Neuronal stem cell (in vitro differentiated cells): Measurements from ENCODE around the gene LRFN3.

Experiments
- DNase-seq: peaks from one replicate; pipeline ENCODE4 v3.0.0-alpha.2; 2013; ENCODE audit warnings: low spot score
- H2AFZ ChIP-seq: one replicate; pipeline ENCODE4 v1.6.1; 2013; ENCODE audit warnings: mild to moderate bottlenecking, low read length, inconsistent platforms
- H2AK5ac ChIP-seq: 2 replicates; pipeline ENCODE4 v1.6.1; 2013; ENCODE audit warnings: low read depth, mild to moderate bottlenecking, inconsistent platforms, low read length, moderate library complexity, mixed read lengths
- H2BK120ac ChIP-seq: 2 replicates; pipeline ENCODE4 v1.6.1; 2013; ENCODE audit warnings: low read depth, mild to moderate bottlenecking, inconsistent platforms, low read length, moderate library complexity, mixed read lengths
- H2BK12ac ChIP-seq: one replicate; pipeline ENCODE4 v1.6.1; 2013; ENCODE audit warnings: low read length, inconsistent platforms
- H2BK15ac ChIP-seq: 2 replicates; pipeline ENCODE4 v1.6.1; 2013; ENCODE audit warnings: mild to moderate bottlenecking, low read length, inconsistent platforms, mixed read lengths
- H2BK5ac ChIP-seq: one replicate; pipeline ENCODE4 v1.6.1; 2013; ENCODE audit warnings: inconsistent platforms, mild to moderate bottlenecking, low read length, moderate library complexity
- H3K14ac ChIP-seq: one replicate; pipeline ENCODE4 v1.6.1; 2013; ENCODE audit warnings: low read length, inconsistent platforms
- H3K18ac ChIP-seq: 2 replicates; pipeline ENCODE4 v1.6.1; 2013; ENCODE audit warnings: low read length, inconsistent platforms
- H3K23ac ChIP-seq: 2 replicates; pipeline ENCODE4 v1.6.1; 2013; ENCODE audit warnings: low read depth, mild to moderate bottlenecking, mixed read lengths, low read length, inconsistent platforms; ENCODE audit not compliant: poor library complexity
- H3K27ac ChIP-seq: replicated peaks from 3 replicates; pipeline ENCODE4 v1.5.1; 2013; ENCODE audit warnings: low read length, inconsistent platforms
- H3K27me3 ChIP-seq, 3 experiments: 2 replicates each; pipeline ENCODE4 v1.6.1; 2013; ENCODE audit warnings: low read length in 3 of 3, mild to moderate bottlenecking in 2 of 3, inconsistent platforms in 1 of 3, low read depth in 1 of 3, mixed read lengths in 1 of 3, moderate library complexity in 1 of 3; ENCODE audit not compliant: control insufficient read depth in 3 of 3, insufficient read depth in 3 of 3
- H3K36me3 ChIP-seq, 2 donors: replicated peaks in 1 of 2; 2 replicates each; pipeline ENCODE4 v1.6.1; 2013; ENCODE audit warnings: low read length in 2 of 2; ENCODE audit not compliant: control insufficient read depth in 2 of 2, insufficient read depth in 2 of 2
- H3K4ac ChIP-seq: 2 replicates; pipeline ENCODE4 v1.6.1; 2013; ENCODE audit warnings: inconsistent platforms, mild to moderate bottlenecking, low read length, moderate library complexity
- H3K4me1 ChIP-seq, 2 donors: 1 replicate in 1 of 2; 2 replicates in 1 of 2; pipeline ENCODE4 v1.6.1; 2013; ENCODE audit warnings: low read length in 2 of 2, low read depth in 1 of 2; ENCODE audit not compliant: control insufficient read depth in 2 of 2, insufficient read depth in 1 of 2
- H3K4me2 ChIP-seq: one replicate; pipeline ENCODE4 v1.6.1; 2013; ENCODE audit warnings: mild to moderate bottlenecking, low read length, inconsistent platforms; ENCODE audit not compliant: insufficient read depth, poor library complexity, severe bottlenecking
- H3K4me3 ChIP-seq, 2 donors: 2 replicates each; pipeline ENCODE4 v1.5.1; 2013; ENCODE audit warnings: low read length in 2 of 2, mild to moderate bottlenecking in 2 of 2, inconsistent platforms in 1 of 2, moderate library complexity in 1 of 2
- H3K79me1 ChIP-seq: one replicate; pipeline ENCODE4 v1.6.1; 2013; ENCODE audit warnings: low read depth, mild to moderate bottlenecking, inconsistent platforms, low read length, moderate library complexity
- H3K9ac ChIP-seq: one replicate; pipeline ENCODE4 v1.6.1; 2013; ENCODE audit warnings: mild to moderate bottlenecking, low read depth, low read length, inconsistent platforms; ENCODE audit not compliant: poor library complexity
- H3K9me3 ChIP-seq, 2 donors: replicated peaks in 1 of 2; 2 replicates each; pipeline versions ENCODE3 to v1.6.1; 2013; ENCODE audit warnings: low read length in 2 of 2, mild to moderate bottlenecking in 2 of 2, inconsistent platforms in 1 of 2, low read depth in 1 of 2, mixed read lengths in 1 of 2, moderate library complexity in 1 of 2; ENCODE audit not compliant: control insufficient read depth in 2 of 2, insufficient read depth in 1 of 2
- H4K8ac ChIP-seq: one replicate; pipeline ENCODE4 v1.6.1; 2013; ENCODE audit warnings: low read depth, mild to moderate bottlenecking, inconsistent platforms, low read length, moderate library complexity
- H4K91ac ChIP-seq: one replicate; pipeline ENCODE4 v1.6.1; 2013; ENCODE audit warnings: low read length, low read depth, mild to moderate bottlenecking, inconsistent platforms; ENCODE audit not compliant: poor library complexity
- WGBS, 2 donors: extraction: QIAGEN DNeasy Blood & Tissue Kit; methylation state at CpG; one replicate each; pipeline ENCODE4 v1.1.7; 2013; ENCODE audit warnings: missing lambda C conversion rate in 2 of 2, mixed read lengths in 1 of 2; ENCODE audit not compliant: insufficient read length in 2 of 2, insufficient replicate concordance in 1 of 2; ENCODE audit errors: extremely low coverage in 2 of 2; 5-methylcytosine and 5-hydroxymethylcytosine counted together

LRFN3 gene

DNA sequence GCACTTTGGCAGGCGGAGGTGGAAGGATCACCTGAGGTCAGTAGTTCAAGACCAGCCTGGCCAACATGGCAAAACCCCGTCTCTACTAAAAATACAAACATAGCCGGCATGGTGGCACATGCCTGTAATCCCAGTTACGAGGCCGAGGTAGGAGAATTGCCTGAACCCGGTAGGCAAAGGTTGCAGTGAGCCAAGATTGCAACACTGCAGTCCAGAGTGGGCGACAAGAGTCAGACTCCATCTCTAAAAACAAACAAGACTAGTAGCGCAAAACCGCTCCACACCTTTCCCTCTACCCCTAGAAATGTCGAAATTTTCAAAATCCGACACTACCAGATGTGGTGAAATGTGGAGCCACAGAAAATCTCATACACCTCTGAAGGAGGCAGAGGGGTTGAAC, 16.9 kb upstream of the LRFN3 start:
- H4K8ac ChIP-seq: no peak overlapping the region
- H2BK15ac ChIP-seq: no peak overlapping the region
- H3K36me3 ChIP-seq: no peaks in the 10 kb centered on the region
- no peak overlapping the region for H3K23ac ChIP-seq
- H3K9ac ChIP-seq: no peak overlapping the region
- no peak overlapping the region for H3K4ac ChIP-seq
- no peak overlapping the region for H2AFZ ChIP-seq
- no peak overlapping the region for H3K18ac ChIP-seq
- H2AK5ac ChIP-seq: no peak overlapping the region
- H3K27ac ChIP-seq: no peak overlapping the region
- WGBS, 2 donors: no CpG with 5 or more reads among the region's 11 CpGs
- no peak overlapping the region for H2BK12ac ChIP-seq
- H4K91ac ChIP-seq: no peak overlapping the region
- no peak overlapping the region for H2BK5ac ChIP-seq
- no peak for DNase-seq
- H3K9me3 ChIP-seq: peaks cover 0 to 2% of the 10 kb centered on the region in 2 donors
- H3K4me1 ChIP-seq: no peaks in the 10 kb centered on the region
- H3K4me3 ChIP-seq: no peak overlapping the region
- H2BK120ac ChIP-seq: no peak overlapping the region
- peaks cover 0 to 5% (median 1%) of the 10 kb centered on the region in 3 experiments for H3K27me3 ChIP-seq
- H3K4me2 ChIP-seq: no peak overlapping the region
- H3K14ac ChIP-seq: no peak overlapping the region
- H3K79me1 ChIP-seq: no peaks in the 10 kb centered on the region

DNA sequence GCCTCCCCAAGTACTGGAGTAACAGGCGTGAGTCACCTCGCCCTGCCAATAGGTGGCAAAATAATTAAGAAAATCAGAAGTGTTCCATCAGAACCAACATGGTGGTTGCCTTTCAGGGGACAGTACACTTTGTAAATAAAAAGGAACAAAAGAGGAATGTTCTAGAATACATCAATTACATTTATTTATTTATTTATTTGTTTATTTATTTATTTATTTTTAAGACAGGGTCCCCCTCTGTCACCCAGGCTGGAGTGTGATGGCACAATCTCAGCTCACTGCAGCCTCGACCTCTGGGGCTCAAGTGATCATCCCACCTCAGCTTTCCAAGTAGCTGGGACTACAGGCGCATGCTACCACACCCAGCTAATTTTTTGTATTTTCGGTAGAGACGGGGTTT, 15.2 kb upstream of the LRFN3 start:
- H3K4me2 ChIP-seq: no peak overlapping the region
- no peaks in the 10 kb centered on the region for H3K36me3 ChIP-seq
- H2BK120ac ChIP-seq: no peak overlapping the region
- no peak overlapping the region for H4K91ac ChIP-seq
- H3K9ac ChIP-seq: no peak overlapping the region
- no peak overlapping the region for H3K14ac ChIP-seq
- no peak overlapping the region for H3K4ac ChIP-seq
- H2AK5ac ChIP-seq: no peak overlapping the region
- H3K4me1 ChIP-seq: no peaks in the 10 kb centered on the region
- no CpG with 5 or more reads among the region's 6 CpGs for WGBS, 2 donors
- no peak overlapping the region for H3K27ac ChIP-seq
- no peak overlapping the region for H2AFZ ChIP-seq
- peaks cover 0 to 5% (median 1%) of the 10 kb centered on the region in 3 experiments for H3K27me3 ChIP-seq
- H3K9me3 ChIP-seq: peaks cover 0 to 4% of the 10 kb centered on the region in 2 donors
- no peak overlapping the region for H3K23ac ChIP-seq
- H3K18ac ChIP-seq: no peak overlapping the region
- no peak overlapping the region for H3K4me3 ChIP-seq
- no peak overlapping the region for H2BK12ac ChIP-seq
- DNase-seq: no peak
- H3K79me1 ChIP-seq: no peaks in the 10 kb centered on the region
- no peak overlapping the region for H4K8ac ChIP-seq
- H2BK5ac ChIP-seq: no peak overlapping the region
- H2BK15ac ChIP-seq: no peak overlapping the region

DNA sequence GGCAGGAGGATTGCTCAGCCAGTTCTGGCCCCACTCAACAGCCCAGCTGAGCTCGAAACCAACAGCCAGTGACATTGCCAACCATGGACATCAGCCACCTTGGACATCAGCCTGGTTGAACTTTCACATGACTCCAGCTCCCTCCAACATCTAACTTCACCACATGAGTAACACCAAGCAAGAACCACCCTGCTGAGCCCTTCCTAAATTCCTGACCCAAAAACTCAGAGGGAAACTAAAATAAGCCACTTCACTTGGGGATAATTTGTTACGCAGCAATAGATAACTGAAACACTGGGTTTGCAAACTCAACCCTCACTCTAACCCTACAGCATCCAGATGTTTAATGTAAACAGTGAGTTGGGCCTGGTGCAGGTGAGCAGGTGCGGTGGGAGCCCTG, 10.7 kb upstream of the LRFN3 start:
- Histone ChIP-seq H3K36me3 (no peaks in the 10 kb centered on the region), H3K27me3 (no peaks in the 10 kb centered on the region), H3K4me3 (no peak overlapping the region), H3K79me1 (no peaks in the 10 kb centered on the region), H3K27ac (no peak overlapping the region), H2BK15ac (no peak overlapping the region), H3K9ac (no peak overlapping the region), H3K9me3 (peaks cover 0 to 1% of the 10 kb centered on the region in 2 donors), H3K23ac (no peak overlapping the region), H3K4ac (no peak overlapping the region), H2BK12ac (no peak overlapping the region), H3K18ac (no peak overlapping the region), H3K4me1 (no peaks in the 10 kb centered on the region), H2BK5ac (no peak overlapping the region), H4K8ac (no peak overlapping the region), H2AFZ (no peak overlapping the region), H2BK120ac (no peak overlapping the region), H3K4me2 (no peak overlapping the region), H4K91ac (no peak overlapping the region), H3K14ac (no peak overlapping the region), H2AK5ac (no peak overlapping the region)
- WGBS, 2 donors: no CpG with 5 or more reads among the region's 3 CpGs
- DNase-seq: no peak

DNA sequence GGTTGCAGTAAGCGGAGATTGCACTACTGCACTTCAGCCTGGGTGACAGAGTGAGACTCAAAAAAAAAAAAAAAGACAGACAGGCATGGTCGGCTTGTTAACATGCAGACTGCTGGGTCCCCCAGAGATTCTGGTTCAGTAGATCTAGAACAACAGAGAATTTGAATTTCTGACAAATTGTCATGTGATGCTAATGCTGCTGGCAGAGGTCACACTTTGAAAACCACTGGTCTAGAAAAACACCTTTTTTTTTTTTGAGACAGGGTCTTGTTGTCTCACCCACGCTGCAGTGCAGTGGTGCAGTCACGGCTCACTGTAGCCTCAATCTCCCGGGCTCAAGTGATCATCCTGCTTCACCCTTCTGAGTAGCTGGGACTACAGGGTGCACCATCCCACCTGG, 7.7 kb upstream of the LRFN3 start:
- H3K79me1 ChIP-seq: no peaks in the 10 kb centered on the region
- no peak for DNase-seq
- WGBS, 2 donors: no CpG with 5 or more reads among the region's 5 CpGs

More for the DNA sequence above, 7.7 kb upstream of the LRFN3 start:
- Histone ChIP-seq H3K9me3 (peaks cover 0 to 1% of the 10 kb centered on the region in 2 donors), H3K4ac (no peak overlapping the region), H3K4me1 (peaks cover 0 to 3% of the 10 kb centered on the region in 2 donors), H3K27ac (no peak overlapping the region), H3K23ac (no peak overlapping the region), H3K4me3 (no peak overlapping the region), H3K27me3 (no peaks in the 10 kb centered on the region), H4K91ac (no peak overlapping the region), H3K36me3 (no peaks in the 10 kb centered on the region), H2BK120ac (no peak overlapping the region), H3K9ac (no peak overlapping the region), H2BK12ac (no peak overlapping the region), H2BK15ac (no peak overlapping the region), H3K18ac (no peak overlapping the region), H4K8ac (no peak overlapping the region), H3K4me2 (no peak overlapping the region), H2AK5ac (no peak overlapping the region), H2AFZ (no peak overlapping the region), H3K14ac (no peak overlapping the region), H2BK5ac (no peak overlapping the region)
